Umbilical cord (tissue), 2 donors: Measurements from ENCODE around the gene ZNF385A. TPM values are rescaled to one million over a fixed set of nuclear protein-coding genes. Genes with fewer than 3 reads are reported as not detected.
A peak's percentile ranks its signal among the peaks of the same experiment; 100 is the strongest.

Experiments
- DNase-seq: peaks from one replicate; pipeline ENCODE4 v3.0.0-alpha.2; 2015; ENCODE audit warnings: low spot score
- total RNA-seq: library from RNA; depleted of rRNA; stranded (reverse); fragments of >200 nt; gene quantifications from one replicate; pipeline ENCODE4 v1.2.3, GENCODE V29; 2014; ENCODE audit warnings: low replicate concordance; ENCODE audit not compliant: insufficient read depth

The ZNF385A gene
- total RNA-seq, 1 donor from 2014 or later: 14.9 TPM

GRCh38 chr12:54393743-54394142, 9.2 kb upstream of the ZNF385A start:
- no peak for DNase-seq

GRCh38 chr12:54393207-54393609, 8.7 kb upstream of the ZNF385A start:
- DNase-seq: no peak

GRCh38 chr12:54392485-54393206, 8.1 kb upstream of the ZNF385A start:
- no peak for DNase-seq

GRCh38 chr12:54390668-54391551, 6.4 kb upstream of the ZNF385A start:
- no peak for DNase-seq

- DNase-seq: no peak
Observed at GRCh38 chr12:54390176-54390667, 5.7 kb upstream of the ZNF385A start.

- no peak for DNase-seq
Observed at GRCh38 chr12:54389607-54390175, 5.2 kb upstream of the ZNF385A start.

- no peak for DNase-seq
Observed at GRCh38 chr12:54389134-54389508, 4.6 kb upstream of the ZNF385A start.

- DNase-seq: no peak
Observed at GRCh38 chr12:54388237-54389133, 4.0 kb upstream of the ZNF385A start.

- DNase-seq: no peak
Observed at GRCh38 chr12:54387114-54387467, 2.6 kb upstream of the ZNF385A start.

- no peak for DNase-seq
Observed at GRCh38 chr12:54386403-54387113, 2.0 kb upstream of the ZNF385A start.

- DNase-seq: no peak
Observed at GRCh38 chr12:54385251-54385914, 850 bp upstream of the ZNF385A start.

GRCh38 chr12:54383041-54383609, 1.4 kb downstream of the ZNF385A start:
- DNase-seq: no peak

GRCh38 chr12:54381136-54381535, 3.4 kb downstream of the ZNF385A start:
- DNase-seq: no peak

GRCh38 chr12:54379398-54380201, 4.9 kb downstream of the ZNF385A start:
- peak; percentile 90 for DNase-seq

- no peak for DNase-seq
Observed at GRCh38 chr12:54378796-54379397, 5.6 kb downstream of the ZNF385A start.

GRCh38 chr12:54377797-54378515, 6.6 kb downstream of the ZNF385A start:
- no peak for DNase-seq

GRCh38 chr12:54377007-54377406, 7.5 kb downstream of the ZNF385A start:
- DNase-seq: no peak

GRCh38 chr12:54376596-54376995, 7.9 kb downstream of the ZNF385A start:
- peak; percentile 96 for DNase-seq
